IPS-NIHi7 (cell line): ENCODE data around the gene TSSK2.

Experiments used
- DNase-seq: peaks from one replicate; pipeline ENCODE4 v3.0.0; 2012; ENCODE audit warnings: mixed read lengths; ENCODE audit errors: extremely low spot score

The TSSK2 gene

DNA sequence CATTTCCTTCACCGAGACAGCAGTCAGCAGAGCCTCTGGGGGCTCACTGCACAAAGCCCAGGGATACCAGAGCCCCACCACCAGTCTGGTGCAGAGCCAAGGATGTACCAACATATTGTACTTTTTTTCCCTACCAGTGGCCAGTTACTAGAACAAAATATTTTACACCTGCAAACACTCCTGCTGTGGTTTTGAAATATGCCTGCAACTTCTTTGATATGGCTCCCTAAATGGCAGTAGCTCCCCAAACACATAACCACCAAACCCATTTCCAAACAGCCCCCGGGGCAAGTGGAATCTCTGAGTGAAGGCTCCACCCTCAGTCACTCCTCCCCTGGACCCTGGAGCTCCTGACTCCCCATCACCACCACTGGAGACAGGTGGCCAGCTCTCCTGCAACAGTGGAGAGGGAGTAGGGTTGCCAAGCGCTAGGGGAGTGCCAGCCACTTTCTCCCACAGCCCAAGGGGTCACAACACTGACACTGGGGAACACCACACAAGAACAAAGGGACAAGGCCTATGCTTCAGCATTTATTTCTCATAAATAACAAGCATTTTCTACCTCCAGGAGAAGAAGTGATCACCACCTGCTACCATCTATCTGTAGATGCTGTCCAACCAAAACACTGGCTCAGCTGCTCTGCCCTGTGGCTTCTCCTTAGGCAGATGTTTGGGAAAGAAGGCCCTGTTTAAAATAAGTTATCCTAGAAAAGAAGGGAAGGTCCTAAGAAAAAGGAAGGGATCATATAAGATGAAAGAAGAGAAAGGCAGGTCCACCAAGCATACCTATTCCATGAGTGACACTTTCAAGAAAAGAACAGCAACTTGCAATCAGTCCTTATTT is 24.0 kb upstream of the TSSK2 start:
- DNase-seq = peak; percentile 2

DNA sequence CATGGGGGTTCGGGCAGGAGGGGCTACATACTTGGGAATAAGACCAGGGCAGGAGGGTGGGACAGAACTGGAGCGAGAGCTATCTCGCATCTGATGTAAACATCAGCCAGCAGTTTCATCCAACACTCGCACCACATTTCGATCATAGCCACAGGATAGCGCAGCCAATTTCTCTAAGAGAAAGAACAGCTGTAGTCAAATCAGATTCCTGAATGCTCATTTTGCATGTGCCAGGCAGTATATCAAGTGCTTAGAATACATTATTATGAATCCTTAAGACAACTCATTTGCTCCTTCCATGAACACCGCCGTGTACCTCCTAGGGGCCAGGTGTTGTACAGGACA is 23.4 kb upstream of the TSSK2 start:
- DNase-seq = no peak

DNA sequence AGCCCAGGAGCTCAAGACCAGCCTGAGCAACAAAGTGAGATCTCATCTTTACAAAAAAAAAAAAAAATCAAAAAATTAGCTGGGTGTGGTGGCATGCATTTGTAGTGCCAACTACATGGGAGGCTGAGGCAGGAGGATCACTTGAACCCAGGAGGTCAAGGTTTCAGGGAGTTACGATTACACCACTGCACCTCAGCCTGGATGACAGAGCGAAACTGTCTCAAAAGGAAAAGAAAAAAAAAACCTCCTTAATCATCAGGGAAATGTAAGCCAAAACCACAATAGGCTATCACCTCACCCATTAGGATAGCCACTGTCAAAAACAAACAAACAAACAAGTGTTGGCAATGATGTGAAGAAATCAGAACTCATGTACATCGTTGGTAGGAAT is 22.3 kb upstream of the TSSK2 start:
- DNase-seq = no peak

DNA sequence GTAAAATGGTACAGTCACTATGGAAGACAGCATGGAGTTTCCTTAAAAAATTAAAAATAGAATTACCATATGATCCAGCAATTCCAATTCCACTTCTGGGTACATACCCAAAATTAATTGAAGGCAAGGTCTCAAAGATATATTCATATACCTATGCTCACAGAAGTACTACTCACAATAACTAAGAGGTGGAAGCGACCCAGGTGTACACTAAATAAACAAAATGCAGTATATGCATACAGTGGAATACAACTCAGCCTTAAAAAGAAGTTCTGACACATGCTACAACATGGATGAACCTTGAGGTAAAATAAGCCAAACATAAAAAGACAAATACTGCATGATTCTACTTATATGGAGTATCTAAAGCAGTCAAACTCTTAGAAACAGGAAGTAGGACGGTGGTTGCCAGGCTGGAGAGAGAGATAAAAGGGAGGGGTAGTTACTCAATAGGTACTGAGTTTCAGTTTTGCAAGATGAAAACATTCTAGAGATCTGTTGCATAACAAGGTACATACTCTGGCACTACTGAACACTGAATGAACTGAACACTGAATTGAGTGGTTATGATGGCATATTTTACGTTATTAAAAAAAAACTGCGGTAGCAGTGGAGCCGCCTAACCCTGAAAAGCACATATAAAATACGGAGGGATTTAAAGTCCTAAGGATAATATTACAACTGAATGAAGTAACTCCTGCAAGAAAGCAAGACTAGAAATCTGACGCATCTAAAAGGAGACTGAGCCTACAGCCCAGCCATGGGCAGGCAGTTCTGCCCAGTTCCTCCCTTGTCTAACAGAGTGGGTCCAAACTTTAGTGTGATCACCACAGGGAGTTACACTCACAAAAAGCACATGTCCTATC is 21.7 kb upstream of the TSSK2 start:
- DNase-seq = no peak

DNA sequence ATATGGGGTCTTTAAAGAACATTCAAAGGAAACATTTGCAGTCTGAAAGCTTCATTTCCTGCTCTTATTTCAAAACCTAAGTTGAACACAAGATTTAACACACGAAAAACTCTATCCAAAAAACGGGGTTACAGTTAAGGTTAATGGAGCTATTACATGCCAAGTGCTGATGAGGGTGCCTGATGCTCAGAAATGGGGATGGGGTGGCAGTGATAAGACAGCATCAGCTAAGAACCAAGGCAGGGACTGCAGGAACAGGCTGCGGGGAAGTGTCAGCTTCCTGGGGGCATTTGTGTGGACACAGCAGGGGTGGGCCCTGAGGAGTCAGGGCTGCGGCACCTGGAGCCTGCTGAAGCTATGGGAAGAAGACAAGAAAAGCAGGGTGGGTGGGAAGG is 21.0 kb upstream of the TSSK2 start:
- DNase-seq = no peak

DNA sequence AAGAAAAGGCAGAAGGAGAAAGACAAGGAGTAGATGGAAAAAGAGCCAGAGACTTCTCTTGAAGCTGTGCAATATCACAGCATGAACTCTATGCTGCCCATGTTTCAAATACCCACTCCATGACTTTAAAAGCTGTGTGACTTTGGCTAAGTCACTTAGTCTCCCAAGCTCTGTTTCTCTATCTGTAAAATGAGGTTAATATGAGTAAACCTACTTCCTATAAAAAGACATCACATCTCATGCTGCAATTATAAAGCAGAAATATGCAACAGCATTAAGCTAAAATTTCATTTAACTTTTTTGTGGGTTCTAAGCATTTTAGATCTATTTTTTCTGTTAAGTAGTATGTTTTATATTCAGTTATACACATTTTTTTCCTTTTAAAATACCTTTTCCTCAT is 20.5 kb upstream of the TSSK2 start:
- DNase-seq = no peak

DNA sequence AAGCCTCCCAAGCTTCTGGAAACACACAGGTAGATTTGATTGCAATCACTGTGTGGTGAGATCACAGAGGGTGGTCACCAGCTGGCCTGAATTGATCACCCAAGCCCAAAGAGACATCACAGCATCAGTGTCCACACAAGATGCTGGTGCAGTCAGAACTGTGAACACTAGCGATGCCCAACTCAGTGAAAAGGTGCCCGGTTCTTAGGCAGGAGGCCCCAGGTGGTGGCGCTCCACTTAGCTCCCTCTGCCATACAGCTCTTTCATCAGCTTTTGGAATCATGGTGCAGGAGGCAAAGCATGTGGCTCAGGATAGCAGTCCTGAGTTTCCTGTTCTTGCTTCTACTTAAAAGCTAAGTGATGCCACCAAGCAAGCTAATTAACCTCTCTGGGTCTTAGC is 20.0 kb upstream of the TSSK2 start:
- no peak for DNase-seq

DNA sequence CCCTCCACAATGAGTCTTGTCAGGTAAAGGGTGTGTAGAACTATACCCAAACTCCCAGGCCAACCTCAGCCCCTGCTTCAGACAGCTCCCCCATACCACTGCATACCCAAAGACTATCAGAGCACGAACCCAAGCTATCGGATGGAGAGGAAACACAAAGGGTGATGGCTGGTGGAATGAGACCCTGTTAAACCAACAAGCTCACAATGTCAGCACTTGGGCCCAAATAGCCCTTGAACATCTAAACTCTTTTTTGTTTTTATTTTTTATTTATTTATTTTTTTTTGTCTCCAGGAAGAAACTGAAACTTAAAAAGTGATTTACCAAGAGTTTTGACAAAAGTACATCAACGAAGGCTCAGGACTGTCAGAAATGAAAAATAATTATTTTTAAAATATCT is 19.5 kb upstream of the TSSK2 start:
- DNase-seq = no peak

DNA sequence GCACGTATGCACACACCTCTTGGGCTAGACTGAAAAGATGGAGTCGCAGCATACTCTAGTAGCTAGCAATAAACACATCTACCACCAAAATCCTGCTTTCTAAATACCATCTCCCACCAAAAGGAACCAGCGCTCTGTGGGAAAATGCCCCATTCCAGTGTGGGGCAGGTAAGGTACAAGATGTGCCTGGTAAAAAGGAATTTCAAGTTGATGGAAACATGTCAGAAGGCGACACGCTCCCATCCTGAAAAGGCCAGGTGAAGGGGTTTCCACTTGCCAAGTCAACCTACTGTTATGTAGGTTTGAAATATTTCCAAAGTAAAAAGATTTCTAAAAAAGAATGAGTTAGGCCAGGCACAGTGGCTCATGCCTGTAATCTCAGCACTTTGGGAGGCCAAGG is 17.7 kb upstream of the TSSK2 start:
- no peak for DNase-seq

DNA sequence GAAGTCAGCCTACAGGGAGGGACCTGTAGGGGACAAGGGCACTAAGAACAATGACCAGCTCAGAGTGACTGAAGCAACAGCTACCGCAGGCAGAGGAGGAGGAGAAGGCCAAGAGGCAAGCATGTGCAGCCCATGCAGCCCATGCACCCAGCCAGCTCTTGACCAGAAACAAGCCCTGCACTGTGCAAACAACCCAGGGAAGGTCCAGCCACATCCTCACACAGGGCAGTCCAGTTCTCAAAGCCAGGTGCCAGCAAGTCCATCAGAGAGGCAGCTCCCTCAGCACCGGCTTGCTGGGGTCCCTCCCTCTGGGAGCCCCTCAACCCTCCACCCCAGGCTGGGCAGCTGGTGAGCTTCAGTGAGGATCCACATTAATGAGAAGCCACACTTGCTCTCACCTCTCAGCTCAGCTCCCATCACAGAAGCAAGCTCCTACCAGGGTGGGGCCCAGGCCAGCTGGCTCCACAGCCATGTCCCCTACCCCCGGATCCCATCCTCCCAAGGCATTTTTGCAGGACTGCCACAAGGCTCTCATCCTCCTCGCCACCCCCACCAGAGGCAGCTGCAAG is 16.0 kb upstream of the TSSK2 start:
- DNase-seq = no peak

DNA sequence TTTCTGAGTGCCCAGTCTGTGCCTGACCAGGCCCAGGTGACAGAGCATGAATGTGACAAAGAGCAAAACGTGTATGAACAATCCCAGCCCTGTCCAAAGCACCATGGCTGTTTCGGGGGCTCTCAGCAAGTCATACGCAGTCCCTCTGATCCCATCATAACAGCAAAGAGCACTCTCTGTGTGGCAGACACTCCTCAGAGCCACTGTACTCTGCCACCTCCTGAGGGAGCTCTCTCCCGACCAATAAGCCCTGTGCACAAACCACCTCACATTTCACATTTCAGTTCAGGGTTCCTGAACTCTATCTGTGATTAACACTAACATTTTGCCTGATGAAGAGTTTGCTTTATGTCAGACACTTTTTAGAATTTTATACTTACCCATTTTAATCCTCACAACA is 15.5 kb upstream of the TSSK2 start:
- DNase-seq = no peak

DNA sequence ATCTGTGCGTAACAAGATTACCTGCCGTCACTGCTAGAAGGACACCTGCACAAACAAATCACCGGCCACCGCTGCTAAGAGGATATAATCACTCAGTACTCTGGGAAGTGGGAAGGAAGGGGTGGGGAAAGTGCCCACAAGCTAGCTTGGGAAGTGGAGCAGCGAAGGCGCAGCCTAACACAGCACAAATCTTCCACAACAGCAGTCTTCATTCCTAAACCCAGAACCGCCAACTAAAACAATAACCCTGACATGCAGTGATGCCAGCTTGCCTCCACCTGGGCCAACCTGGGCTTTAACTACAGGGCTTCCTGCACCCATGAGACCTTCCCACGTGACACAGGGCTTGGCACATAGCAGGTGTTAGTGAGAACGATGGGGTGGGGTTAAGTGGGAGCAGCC is 14.0 kb upstream of the TSSK2 start:
- no peak for DNase-seq

DNA sequence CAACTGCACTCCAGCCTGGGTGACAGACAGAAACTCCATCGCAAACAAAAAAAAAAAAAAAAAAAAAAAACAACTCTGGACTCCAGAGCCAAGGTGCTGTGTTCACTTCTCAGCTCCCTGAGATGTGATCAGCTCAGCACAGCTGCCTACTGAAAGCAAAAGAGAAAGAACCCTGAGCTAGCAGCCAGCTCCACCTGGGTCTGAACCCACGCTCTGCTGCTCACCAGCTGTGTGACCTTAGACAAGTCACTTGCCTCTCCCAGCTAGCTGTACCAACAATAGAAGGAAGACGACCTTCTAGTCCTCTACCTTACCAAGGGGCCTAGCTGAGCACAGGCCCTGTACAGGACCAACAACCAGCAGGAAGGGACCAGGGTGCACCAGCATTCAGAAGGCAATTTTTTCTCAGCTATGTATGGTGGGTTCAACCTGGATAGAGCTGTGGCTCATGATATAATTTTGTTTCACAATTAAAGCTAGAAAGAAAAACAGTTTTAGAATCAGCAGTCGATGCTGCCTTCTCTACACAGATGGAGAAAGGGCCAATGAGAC is 12.7 kb upstream of the TSSK2 start:
- no peak for DNase-seq

DNA sequence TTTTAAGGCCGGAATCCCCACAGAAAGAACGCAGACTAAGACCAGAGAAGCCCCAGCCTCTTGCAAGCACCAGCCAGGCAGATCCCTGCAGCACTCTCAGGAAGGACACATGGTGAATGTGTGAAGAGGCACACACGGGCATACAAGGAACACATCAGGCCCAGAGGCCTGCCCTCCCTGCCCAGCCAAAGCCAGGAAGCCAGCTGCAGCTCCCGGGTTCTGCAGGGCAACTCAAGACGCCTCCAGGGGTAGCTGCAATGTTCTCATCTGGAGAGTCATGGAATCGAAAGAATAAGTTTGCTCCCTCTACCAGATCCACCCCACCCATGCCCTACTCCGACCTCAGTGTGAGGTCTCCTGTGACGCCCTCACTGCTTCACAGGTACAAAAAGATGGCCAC is 11.2 kb upstream of the TSSK2 start:
- DNase-seq = no peak

DNA sequence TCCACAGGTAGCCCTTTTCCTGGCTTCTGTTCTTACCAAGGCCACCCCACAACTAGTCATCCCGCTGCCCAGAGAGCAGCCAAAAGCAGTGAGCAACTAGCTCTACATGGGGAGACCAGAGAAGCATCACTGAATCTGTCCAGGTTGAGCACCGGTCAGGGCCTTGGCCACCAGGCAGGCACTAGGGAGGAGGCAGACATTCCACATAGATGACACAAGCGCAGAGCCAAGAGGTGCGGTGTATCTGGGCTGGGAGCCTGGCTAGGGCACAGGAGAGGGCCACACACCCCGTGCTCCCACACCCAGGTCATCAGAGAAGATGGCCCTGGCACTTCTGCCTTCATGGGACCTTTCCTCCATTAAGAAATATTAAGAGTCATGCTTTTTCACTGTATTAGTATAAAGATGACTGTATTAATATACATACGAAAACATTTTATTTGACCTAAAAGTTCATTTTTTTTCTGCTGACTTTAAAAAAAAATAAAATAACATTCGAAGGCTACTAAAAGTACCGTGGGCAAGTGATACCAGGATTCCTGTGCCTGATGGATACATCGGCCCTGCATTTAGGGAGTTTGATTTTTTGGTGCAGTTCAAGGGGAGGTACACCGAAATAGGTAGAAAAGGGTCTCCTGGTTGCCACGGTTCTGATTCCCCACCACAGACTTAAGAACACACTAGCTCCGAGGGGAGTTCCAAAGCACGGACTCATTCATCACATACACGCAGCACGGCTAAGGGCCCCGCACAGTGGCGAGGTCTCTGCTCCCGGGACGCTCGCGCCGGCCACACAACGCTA is 10.1 kb upstream of the TSSK2 start:
- DNase-seq = peak; percentile 72

DNA sequence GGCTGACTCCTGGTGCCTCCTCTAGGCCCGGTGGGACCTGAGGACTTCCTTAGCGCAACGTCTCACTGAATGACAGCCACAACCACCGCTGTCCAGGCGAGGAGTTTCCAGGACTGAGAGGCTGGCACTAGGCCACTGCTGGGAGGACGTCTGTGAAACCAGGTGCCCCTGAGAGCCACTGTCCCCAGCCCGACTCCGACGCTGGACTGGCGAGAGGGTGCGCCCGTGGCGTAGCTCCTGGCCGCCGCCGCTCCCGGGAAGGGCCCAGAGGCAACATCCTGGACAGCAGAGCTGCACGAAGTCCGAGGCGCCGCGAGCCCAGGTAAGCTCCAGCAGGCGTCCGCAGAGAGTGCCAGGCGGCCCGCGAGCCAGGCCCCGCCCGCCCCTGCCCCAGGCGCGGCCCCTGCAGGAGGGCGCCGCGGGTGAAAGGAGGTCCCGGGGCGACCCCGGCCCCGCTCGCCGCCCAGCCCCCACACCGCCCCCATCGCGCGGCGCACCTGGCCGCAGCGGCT is 9.4 kb upstream of the TSSK2 start:
- DNase-seq = peak; percentile 59

DNA sequence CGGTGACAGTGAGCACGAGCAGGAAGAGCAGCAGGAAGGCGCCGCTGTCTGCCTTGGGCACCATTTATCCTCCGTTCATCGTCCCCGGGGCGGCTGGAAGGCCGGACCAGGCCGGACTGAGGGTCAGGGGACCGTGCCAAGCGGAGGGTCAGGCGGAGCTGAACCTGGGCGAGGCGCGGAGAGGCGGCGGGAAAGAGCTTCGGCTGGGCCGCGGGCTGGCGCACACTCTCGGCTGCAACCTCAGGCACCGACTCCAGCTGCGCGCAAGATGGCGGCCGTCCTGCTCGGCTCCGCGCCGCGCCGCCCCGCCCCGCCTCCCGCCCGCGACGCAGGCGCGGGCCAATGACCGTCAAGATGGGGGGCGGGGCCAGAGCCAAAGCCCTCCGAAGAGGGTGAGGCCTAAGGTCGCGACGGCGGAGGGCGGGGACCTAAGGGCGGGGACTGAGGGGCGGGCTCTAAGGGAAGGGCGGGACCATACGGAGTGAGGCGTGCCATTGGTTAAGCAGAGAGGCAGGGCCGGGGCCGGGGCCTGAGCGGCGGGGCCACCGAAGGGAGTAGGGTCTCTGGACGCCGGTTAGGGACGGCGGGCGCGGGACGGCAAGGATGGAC is 8.9 kb upstream of the TSSK2 start, which contains the start of gene DGCR2:
DGCR2 (minus strand) TSS at position 270 of the 609 bp plus-strand sequence; CDS start at position 64, 206 bp downstream.
- peak; percentile 100 for DNase-seq

DNA sequence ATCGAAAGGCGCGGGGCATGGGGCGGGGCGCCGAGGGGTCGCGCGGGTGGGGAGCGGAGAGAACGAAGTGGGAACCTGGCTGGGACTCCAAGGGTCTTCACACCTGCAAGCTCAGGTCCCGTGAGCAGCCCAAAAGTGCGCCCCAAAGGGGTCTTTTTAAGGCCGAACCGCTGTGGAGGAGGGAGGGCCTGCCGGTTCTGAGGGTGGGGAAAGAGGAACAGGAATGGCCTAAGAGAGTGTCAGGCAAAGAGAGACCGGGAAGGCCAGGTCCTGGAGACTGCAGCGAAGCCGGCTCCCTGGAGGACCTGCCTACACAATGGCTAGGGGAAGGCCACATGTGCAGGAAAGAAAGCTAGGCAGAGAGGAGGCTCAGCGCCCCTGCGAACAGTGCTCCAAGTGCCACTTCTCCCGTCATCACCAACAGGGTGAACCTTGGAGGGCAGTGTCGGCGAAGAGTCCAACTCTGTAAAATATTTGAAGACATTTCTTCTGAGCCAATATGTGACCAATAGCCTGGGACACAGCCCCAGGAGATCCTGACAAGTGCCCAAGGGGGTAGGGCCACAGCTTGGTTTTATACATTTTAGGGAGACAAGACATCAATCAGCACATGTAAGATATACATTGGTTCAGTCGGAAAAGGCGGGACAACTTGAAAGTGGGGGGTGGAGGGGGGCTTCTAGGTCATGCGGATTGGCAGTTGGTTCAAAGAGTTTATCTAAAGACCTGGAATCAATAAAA is 8.2 kb upstream of the TSSK2 start:
- DNase-seq = peak; percentile 69

DNA sequence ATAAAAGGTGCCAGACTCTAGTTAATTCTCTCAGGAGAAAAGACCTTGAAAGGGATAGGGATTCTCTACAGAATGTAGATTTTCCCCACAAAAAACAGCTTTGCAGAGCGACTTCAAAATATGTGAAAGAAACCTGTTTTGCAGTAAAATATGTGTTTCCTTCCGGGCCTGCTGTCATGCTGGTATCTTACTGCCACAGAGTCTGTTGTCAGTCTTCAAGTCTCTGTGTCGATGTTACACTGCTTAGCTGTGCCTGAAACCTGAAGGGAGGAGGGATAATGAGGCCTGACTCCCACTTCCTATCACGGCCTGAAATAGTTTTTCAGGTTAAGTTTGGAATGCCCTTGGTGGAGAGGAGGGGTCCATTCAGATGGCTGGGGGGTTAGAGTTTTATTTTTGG is 7.2 kb upstream of the TSSK2 start:
- no peak for DNase-seq

DNA sequence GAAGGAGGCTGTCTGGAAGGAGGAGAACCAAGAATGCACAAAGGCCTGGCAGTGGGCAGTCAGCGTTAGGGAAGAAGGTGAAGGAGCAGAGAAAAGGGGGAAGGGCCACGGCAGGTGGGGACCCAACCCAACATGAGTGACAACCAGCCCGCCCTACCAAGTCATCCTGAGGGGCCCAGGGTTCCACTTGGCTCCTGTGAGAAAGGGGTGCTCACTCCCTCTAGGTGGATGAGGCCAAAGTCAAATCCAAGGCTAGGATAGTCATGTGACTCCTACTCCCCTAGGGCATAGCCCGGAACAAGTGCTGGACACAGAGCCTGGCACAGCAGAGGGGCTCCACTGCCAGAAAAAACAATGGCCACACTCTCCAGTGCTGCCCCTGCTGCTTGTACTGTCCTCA is 6.7 kb upstream of the TSSK2 start:
- DNase-seq = no peak
